Measurements from ENCODE around the gene RALGPS1. TPM values are rescaled to one million over a fixed set of nuclear protein-coding genes. Genes with fewer than 3 reads are reported as not detected.

The RALGPS1 gene
- polyA plus RNA-seq, 1 of the 3 experiments (the other 2 are of a cell fraction) = 3.9 TPM

DNA sequence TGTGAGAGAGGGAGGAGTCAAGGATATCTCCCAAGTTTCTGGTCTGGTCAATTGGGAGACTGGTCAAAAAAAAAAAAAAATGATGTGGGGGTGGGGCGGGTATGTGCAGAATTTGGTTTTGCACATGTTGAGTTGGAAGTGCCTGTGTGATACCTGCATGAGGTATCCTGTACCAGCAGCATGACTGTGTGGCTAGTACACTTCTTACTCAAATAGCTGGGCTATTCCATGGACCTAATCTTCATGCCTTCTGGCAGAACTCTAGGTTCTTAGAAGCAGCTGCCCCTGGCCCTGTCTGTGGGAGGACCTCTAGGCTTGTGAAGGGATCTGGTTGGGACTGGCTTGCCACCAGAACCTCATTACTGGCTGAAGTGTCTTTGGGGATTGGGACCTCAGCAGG is 93.5 kb downstream of the RALGPS1 start:
- H3K27ac ChIP-seq (ENCODE audit: low read depth in 2 of 2, low read length in 1 of 2) = no peak overlapping the region
- H3K4me3 ChIP-seq (ENCODE audit: low read depth in 2 of 2, low read length in 1 of 2) = no peak overlapping the region
- TF ChIP-seq TAF1 (IDR thresholded peaks at IDR 0.05; ENCODE audit: borderline replicate concordance, low read depth, low read length) (no peak), FOXJ3 (CRISPR knock-in tag; IDR thresholded peaks at IDR 0.05) (no peak), ELF1 (IDR thresholded peaks at IDR 0.05) (no peak), PBX3 (IDR thresholded peaks at IDR 0.05) (no peak), IRF3 (IDR thresholded peaks at IDR 0.05; ENCODE audit: low read depth, low read length) (no peak), EP300 (IDR thresholded peaks at IDR 0.05; ENCODE audit: borderline replicate concordance in 1 of 2, low read depth in 1 of 2, low read length in 1 of 2) (no peak)
- TF ChIP-seq, protein P1, sequence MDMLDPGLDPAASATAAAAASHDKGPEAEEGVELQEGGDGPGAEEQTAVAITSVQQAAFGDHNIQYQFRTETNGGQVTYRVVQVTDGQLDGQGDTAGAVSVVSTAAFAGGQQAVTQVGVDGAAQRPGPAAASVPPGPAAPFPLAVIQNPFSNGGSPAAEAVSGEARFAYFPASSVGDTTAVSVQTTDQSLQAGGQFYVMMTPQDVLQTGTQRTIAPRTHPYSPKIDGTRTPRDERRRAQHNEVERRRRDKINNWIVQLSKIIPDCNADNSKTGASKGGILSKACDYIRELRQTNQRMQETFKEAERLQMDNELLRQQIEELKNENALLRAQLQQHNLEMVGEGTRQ (IDR thresholded peaks at IDR 0.05; ENCODE audit: borderline replicate concordance, low read depth, low read length) = no peak
- no peak for DNase-seq
- peaks cover 0 to 6% of the 10 kb centered on the region in 2 experiments; a peak in 1 of 4 replicates for H3K4me1 ChIP-seq (ENCODE audit: control insufficient read depth in 1 of 2, insufficient read depth in 2 of 2, low read depth in 1 of 2, low read length in 1 of 2)
- no peaks in the 10 kb centered on the region for H3F3A ChIP-seq (replicated peaks; ENCODE audit: insufficient read depth)
- H3K27me3 ChIP-seq (ENCODE audit: insufficient read depth) = no peaks in the 10 kb centered on the region
- no peak overlapping the region for H3K4me2 ChIP-seq
- H2AFZ ChIP-seq (ENCODE audit: low read depth) = no peak overlapping the region
- CTCF ChIA-PET = no interaction called here
- H3K79me2 ChIP-seq (ENCODE audit: insufficient read depth) = no peaks in the 10 kb centered on the region
- H3K36me3 ChIP-seq (replicated peaks in 1 of 2; ENCODE audit: control insufficient read depth in 1 of 2, insufficient read depth in 2 of 2, low read length in 1 of 2) = no peaks in the 10 kb centered on the region
- no peaks in the 10 kb centered on the region for H4K20me1 ChIP-seq (ENCODE audit: insufficient read depth)
- POLR2A ChIA-PET = no interaction called here
- no peaks in the 10 kb centered on the region for H3K9me2 ChIP-seq
- H3K9ac ChIP-seq = no peak overlapping the region
- WGBS (ENCODE audit: low lambda C conversion rate) = 74% methylated on average over 1 of the region's 1 CpG
- no peaks in the 10 kb centered on the region for H3K9me3 ChIP-seq

- Histone ChIP-seq H4K20me1 (ENCODE audit: insufficient read depth) (no peaks in the 10 kb centered on the region), H3K4me2 (no peak overlapping the region), H3K36me3 (replicated peaks in 1 of 2; ENCODE audit: control insufficient read depth in 1 of 2, insufficient read depth in 2 of 2, low read length in 1 of 2) (no peaks in the 10 kb centered on the region), H3K79me2 (ENCODE audit: insufficient read depth) (no peaks in the 10 kb centered on the region), H2AFZ (ENCODE audit: low read depth) (no peak overlapping the region), H3K9me2 (no peaks in the 10 kb centered on the region), H3K9me3 (no peaks in the 10 kb centered on the region), H3K27ac (ENCODE audit: low read depth in 2 of 2, low read length in 1 of 2) (no peak overlapping the region), H3K9ac (no peak overlapping the region), H3K4me1 (ENCODE audit: control insufficient read depth in 1 of 2, insufficient read depth in 2 of 2, low read depth in 1 of 2, low read length in 1 of 2) (peaks cover 0 to 30% of the 10 kb centered on the region in 2 experiments; a peak in 2 of 4 replicates), H3K27me3 (ENCODE audit: insufficient read depth) (no peaks in the 10 kb centered on the region), H3K4me3 (ENCODE audit: low read depth in 2 of 2, low read length in 1 of 2) (no peak overlapping the region), H3F3A (replicated peaks; ENCODE audit: insufficient read depth) (no peaks in the 10 kb centered on the region)
- DNase-seq = no peak
- 85% methylated on average over 6 of the region's 6 CpGs for WGBS (ENCODE audit: low lambda C conversion rate)
- TF ChIP-seq RCOR1 (IDR thresholded peaks at IDR 0.05; ENCODE audit: low read length) (no peak), RFX5 (IDR thresholded peaks at IDR 0.05; ENCODE audit: low read length) (no peak), MXI1 (IDR thresholded peaks at IDR 0.05; ENCODE audit: low read depth, low read length) (no peak), USF1 (IDR thresholded peaks at IDR 0.05; ENCODE audit: borderline replicate concordance, low read depth) (no peak), MAX (IDR thresholded peaks at IDR 0.05; ENCODE audit: low read depth) (no peak)
- CTCF ChIA-PET = interaction anchor here (1.1 kb wide), 1 partner anchor 72 kb away, joined by 5 read pairs; no protein-coding TSS in a partner anchor
- POLR2A ChIA-PET = no interaction called here
These were observed 97.2 kb downstream of the RALGPS1 start for GRCh38 chr9:127011772-127012171.
